Ovary (tissue), 3 donors: ENCODE measurements around the gene SP140.

Experiments used
- EP300 ChIP-seq: sonication (generic); formaldehyde crosslinking; IDR thresholded peaks from one replicate; pipeline ENCODE4 v1.6.1; 2017; ENCODE audit warnings: antibody characterized with exemption
- POLR2A ChIP-seq: fragments of 450-650 bp; IDR thresholded peaks from one replicate; pipeline ENCODE4 v1.6.1; 2017; ENCODE audit warnings: antibody characterized with exemption, mild to moderate bottlenecking, moderate library complexity
- TF ChIP-seq, protein P1 (sequence below), 3 donors: fragments of 450-650 bp in 2 of 3; fragments of 200-600 bp in 1 of 3; IDR thresholded peaks; one replicate each; pipeline versions ENCODE4 v1.5.1 to v1.8.0; 2016 to 2022; ENCODE audit warnings: antibody characterized with exemption in 3 of 3, mild to moderate bottlenecking in 1 of 3
- donor health status: DM: no; HTN: no; CAD: no.

DNA sequence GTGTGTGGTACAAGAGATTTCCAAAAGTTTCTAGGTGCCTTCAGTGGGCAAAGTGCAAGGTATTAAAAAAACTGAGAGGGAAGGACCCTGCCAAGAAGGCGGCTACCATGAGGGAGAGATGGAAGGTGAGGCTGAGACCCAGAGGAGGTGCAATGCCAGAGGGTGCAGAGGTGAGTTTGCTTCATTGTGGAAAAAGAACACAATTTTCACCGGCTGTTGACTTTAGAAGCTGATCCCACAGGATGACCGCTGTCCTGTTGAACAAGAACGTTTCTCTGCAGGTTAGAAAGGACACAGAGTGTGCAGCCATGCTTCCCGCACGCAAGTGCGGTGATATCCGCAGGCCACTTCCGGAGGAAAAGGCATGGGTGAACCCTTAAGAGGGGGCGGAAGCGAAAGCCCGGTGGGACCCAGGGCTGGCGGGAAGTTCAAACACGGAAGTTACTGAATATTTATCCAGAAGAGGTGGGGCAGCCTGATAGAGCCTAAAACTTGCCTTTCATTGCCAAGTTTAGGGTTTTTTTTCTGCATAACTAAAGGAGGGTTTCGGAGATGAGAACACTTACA, 22.3 kb upstream of the SP140 start:
- TF ChIP-seq, protein P1, sequence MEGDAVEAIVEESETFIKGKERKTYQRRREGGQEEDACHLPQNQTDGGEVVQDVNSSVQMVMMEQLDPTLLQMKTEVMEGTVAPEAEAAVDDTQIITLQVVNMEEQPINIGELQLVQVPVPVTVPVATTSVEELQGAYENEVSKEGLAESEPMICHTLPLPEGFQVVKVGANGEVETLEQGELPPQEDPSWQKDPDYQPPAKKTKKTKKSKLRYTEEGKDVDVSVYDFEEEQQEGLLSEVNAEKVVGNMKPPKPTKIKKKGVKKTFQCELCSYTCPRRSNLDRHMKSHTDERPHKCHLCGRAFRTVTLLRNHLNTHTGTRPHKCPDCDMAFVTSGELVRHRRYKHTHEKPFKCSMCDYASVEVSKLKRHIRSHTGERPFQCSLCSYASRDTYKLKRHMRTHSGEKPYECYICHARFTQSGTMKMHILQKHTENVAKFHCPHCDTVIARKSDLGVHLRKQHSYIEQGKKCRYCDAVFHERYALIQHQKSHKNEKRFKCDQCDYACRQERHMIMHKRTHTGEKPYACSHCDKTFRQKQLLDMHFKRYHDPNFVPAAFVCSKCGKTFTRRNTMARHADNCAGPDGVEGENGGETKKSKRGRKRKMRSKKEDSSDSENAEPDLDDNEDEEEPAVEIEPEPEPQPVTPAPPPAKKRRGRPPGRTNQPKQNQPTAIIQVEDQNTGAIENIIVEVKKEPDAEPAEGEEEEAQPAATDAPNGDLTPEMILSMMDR (IDR thresholded peaks at IDR 0.05): no peak
- TF ChIP-seq EP300: no peak
- no peak for TF ChIP-seq POLR2A
